Measurements from ENCODE around the gene EIF2S2. TPM values are rescaled to one million over a fixed set of nuclear protein-coding genes. Genes with fewer than 3 reads are reported as not detected.

EIF2S2 gene
- polyA plus RNA-seq, 2 of the 4 experiments (the other 2 are of a cell fraction) = 149 to 227 TPM

- CTCF ChIA-PET = interaction anchor here (0.6 to 6.9 kb wide), 6 partner anchors 14 to 76 kb away, joined by 3 to 35 read pairs (median 4); no protein-coding TSS in a partner anchor
- DNase-seq (ENCODE audit: low read depth in 1 of 2, low spot score in 1 of 2) = no peak
- no peak overlapping the region for H3K4me2 ChIP-seq
- H3K9me3 ChIP-seq = no peaks in the 10 kb centered on the region
- H3K4me1 ChIP-seq = peaks cover 4% of the 10 kb centered on the region; the same call in 2 of the 3 replicates
- no peak for ATAC-seq
- POLR2A ChIA-PET = no interaction called here
- H3K27ac ChIP-seq = no peak overlapping the region
- no peak for FAIRE-seq
- H3K4me3 ChIP-seq = no peak overlapping the region
- TF ChIP-seq, protein P1, sequence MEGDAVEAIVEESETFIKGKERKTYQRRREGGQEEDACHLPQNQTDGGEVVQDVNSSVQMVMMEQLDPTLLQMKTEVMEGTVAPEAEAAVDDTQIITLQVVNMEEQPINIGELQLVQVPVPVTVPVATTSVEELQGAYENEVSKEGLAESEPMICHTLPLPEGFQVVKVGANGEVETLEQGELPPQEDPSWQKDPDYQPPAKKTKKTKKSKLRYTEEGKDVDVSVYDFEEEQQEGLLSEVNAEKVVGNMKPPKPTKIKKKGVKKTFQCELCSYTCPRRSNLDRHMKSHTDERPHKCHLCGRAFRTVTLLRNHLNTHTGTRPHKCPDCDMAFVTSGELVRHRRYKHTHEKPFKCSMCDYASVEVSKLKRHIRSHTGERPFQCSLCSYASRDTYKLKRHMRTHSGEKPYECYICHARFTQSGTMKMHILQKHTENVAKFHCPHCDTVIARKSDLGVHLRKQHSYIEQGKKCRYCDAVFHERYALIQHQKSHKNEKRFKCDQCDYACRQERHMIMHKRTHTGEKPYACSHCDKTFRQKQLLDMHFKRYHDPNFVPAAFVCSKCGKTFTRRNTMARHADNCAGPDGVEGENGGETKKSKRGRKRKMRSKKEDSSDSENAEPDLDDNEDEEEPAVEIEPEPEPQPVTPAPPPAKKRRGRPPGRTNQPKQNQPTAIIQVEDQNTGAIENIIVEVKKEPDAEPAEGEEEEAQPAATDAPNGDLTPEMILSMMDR (IDR thresholded peaks at IDR 0.05) = no peak
- TF ChIP-seq, protein P2, sequence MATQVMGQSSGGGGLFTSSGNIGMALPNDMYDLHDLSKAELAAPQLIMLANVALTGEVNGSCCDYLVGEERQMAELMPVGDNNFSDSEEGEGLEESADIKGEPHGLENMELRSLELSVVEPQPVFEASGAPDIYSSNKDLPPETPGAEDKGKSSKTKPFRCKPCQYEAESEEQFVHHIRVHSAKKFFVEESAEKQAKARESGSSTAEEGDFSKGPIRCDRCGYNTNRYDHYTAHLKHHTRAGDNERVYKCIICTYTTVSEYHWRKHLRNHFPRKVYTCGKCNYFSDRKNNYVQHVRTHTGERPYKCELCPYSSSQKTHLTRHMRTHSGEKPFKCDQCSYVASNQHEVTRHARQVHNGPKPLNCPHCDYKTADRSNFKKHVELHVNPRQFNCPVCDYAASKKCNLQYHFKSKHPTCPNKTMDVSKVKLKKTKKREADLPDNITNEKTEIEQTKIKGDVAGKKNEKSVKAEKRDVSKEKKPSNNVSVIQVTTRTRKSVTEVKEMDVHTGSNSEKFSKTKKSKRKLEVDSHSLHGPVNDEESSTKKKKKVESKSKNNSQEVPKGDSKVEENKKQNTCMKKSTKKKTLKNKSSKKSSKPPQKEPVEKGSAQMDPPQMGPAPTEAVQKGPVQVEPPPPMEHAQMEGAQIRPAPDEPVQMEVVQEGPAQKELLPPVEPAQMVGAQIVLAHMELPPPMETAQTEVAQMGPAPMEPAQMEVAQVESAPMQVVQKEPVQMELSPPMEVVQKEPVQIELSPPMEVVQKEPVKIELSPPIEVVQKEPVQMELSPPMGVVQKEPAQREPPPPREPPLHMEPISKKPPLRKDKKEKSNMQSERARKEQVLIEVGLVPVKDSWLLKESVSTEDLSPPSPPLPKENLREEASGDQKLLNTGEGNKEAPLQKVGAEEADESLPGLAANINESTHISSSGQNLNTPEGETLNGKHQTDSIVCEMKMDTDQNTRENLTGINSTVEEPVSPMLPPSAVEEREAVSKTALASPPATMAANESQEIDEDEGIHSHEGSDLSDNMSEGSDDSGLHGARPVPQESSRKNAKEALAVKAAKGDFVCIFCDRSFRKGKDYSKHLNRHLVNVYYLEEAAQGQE (IDR thresholded peaks at IDR 0.05) = no peak
- TF ChIP-seq ZNF302 (CRISPR knock-in tag; IDR thresholded peaks at IDR 0.05) (no peak), ZSCAN20 (CRISPR knock-in tag; IDR thresholded peaks at IDR 0.05) (no peak), FOSB (CRISPR knock-in tag; IDR thresholded peaks at IDR 0.05) (no peak), CEBPB (IDR thresholded peaks at IDR 0.05) (no peak), TP53 (CRISPR knock-in tag; IDR thresholded peaks at IDR 0.05) (no peak), HOXB5 (CRISPR knock-in tag; IDR thresholded peaks at IDR 0.05) (no peak)
- TF ChIP-seq, protein P3, sequence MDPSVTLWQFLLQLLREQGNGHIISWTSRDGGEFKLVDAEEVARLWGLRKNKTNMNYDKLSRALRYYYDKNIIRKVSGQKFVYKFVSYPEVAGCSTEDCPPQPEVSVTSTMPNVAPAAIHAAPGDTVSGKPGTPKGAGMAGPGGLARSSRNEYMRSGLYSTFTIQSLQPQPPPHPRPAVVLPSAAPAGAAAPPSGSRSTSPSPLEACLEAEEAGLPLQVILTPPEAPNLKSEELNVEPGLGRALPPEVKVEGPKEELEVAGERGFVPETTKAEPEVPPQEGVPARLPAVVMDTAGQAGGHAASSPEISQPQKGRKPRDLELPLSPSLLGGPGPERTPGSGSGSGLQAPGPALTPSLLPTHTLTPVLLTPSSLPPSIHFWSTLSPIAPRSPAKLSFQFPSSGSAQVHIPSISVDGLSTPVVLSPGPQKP (IDR thresholded peaks at IDR 0.05; ENCODE audit: low read depth, low read length) = no peak
Observed at GRCh38 chr20:34115232-34115631, 3.2 kb upstream of the EIF2S2 start.

DNA sequence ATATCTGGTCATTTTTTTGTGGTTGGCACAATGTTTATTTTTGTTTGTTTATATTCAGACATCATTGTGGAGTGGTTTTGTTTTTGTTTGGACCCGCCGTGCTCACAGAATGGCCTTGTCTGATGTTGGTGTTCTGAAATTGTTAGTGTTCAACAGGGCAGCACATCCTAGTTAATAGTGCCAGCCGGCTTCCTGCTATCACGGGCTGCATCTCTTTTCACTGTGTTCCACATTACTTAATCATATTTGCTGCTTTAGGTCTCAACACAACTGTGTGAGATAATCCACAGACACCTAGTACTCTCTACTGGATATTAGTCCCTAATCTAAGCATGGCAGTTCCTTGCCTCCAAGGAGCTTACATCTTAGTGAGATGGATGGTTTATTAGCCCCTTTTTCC is 2.8 kb upstream of the EIF2S2 start:
- ChIA-PET POLR2A (no interaction called here), CTCF (interaction anchor here (1.2 to 6.9 kb wide), 2 partner anchors 15 to 67 kb away, joined by 3 to 35 read pairs; no protein-coding TSS in a partner anchor)
- TF ChIP-seq SMC3 (IDR thresholded peaks at IDR 0.05) (no peak), KDM5A (IDR thresholded peaks at IDR 0.05) (no peak), CBX8 (IDR thresholded peaks at IDR 0.05) (no peak), ZC3H11A (IDR thresholded peaks at IDR 0.05) (no peak), NR3C1 (IDR thresholded peaks at IDR 0.05) (no peak), HOXA7 (CRISPR knock-in tag; IDR thresholded peaks at IDR 0.05) (no peak), EHMT2 (IDR thresholded peaks at IDR 0.05; ENCODE audit: low read depth) (no peak), ESRRA (IDR thresholded peaks at IDR 0.05; ENCODE audit: borderline replicate concordance, low read length) (no peak), GATA3 (IDR thresholded peaks at IDR 0.05; ENCODE audit: borderline replicate concordance) (no peak), HEYL (CRISPR knock-in tag; IDR thresholded peaks at IDR 0.05) (no peak), SREBF2 (IDR thresholded peaks at IDR 0.05) (no peak), JUNB (IDR thresholded peaks at IDR 0.05) (no peak), MAZ (IDR thresholded peaks at IDR 0.05; ENCODE audit: borderline replicate concordance, low read depth, low read length) (no peak), BHLHE40 (IDR thresholded peaks at IDR 0.05; ENCODE audit: low read depth, low read length) (no peak)
- TF ChIP-seq, protein P2 (IDR thresholded peaks at IDR 0.05) = no peak
- H3K4me3 ChIP-seq = no peak overlapping the region
- no peaks in the 10 kb centered on the region for H3K9me3 ChIP-seq
- H3K4me2 ChIP-seq = no peak overlapping the region
- H3K4me1 ChIP-seq = peaks cover 8% of the 10 kb centered on the region; the same call in 2 of the 3 replicates
- WGBS (ENCODE audit: missing lambda C conversion rate) = 84% methylated on average over 4 of the region's 4 CpGs
- H3K27ac ChIP-seq = no peak overlapping the region
- DNase-seq (ENCODE audit: low read depth in 1 of 2, low spot score in 1 of 2) (no peak), ATAC-seq (no peak), FAIRE-seq (no peak)

All from A549 (cell line).